GM12891 (cell line): ENCODE results near the gene WDR89.

Experiments
- PAX5 ChIP-seq: IDR thresholded peaks from 2 replicates; pipeline ENCODE4 v1.6.1; 2011; ENCODE audit warnings: low read length, moderate library complexity, mild to moderate bottlenecking; ENCODE audit not compliant: insufficient read depth, severe bottlenecking
- POLR2A ChIP-seq: IDR thresholded peaks from 2 replicates; pipeline ENCODE4 v1.6.1; 2011; ENCODE audit warnings: low read depth, low read length, control low read depth
- POLR2AphosphoS5 ChIP-seq: IDR thresholded peaks from 2 replicates; pipeline ENCODE4 v1.6.1; 2011; ENCODE audit warnings: low read depth, low read length, control low read depth
- POU2F2 ChIP-seq: IDR thresholded peaks from 2 replicates; pipeline ENCODE4 v1.6.1; 2011; ENCODE audit warnings: low read depth, mild to moderate bottlenecking, control low read depth, low read length, moderate library complexity
- SPI1 ChIP-seq: IDR thresholded peaks from 2 replicates; pipeline ENCODE4 v1.6.1; 2011; ENCODE audit warnings: low read depth, low read length, control low read depth
- TAF1 ChIP-seq: IDR thresholded peaks from 2 replicates; pipeline ENCODE4 v1.6.1; 2011; ENCODE audit warnings: low read depth, low read length, control low read depth

- TF ChIP-seq TAF1 (no peak), POLR2AphosphoS5 (no peak), POU2F2 (no peak), SPI1 (no peak), POLR2A (no peak), PAX5 (no peak)
These were observed 47.5 kb upstream of the WDR89 start for GRCh38 chr14:63689132-63689531.
